Measurements from ENCODE around the gene SOS2. TPM values are rescaled to one million over a fixed set of nuclear protein-coding genes. Genes with fewer than 3 reads are reported as not detected.

The SOS2 gene
- total RNA-seq, 1 experiment from 2014 or later: 11.7 TPM

- Histone ChIP-seq H3K4me3 (replicated peaks in 1 of 2; ENCODE audit: low read depth in 1 of 2, low read length in 2 of 2) (no peak overlapping the region), H3K9ac (ENCODE audit: low read length) (no peak overlapping the region), H4K20me1 (ENCODE audit: insufficient read depth) (no peaks in the 10 kb centered on the region), H3K9me3 (ENCODE audit: control insufficient read depth in 1 of 2, insufficient read depth in 1 of 2, low read depth in 1 of 2, low read length in 2 of 2) (no peaks in the 10 kb centered on the region), H3K36me3 (ENCODE audit: control insufficient read depth in 1 of 2, insufficient read depth in 2 of 2, low read length in 2 of 2) (peaks cover 3 to 4% of the 10 kb centered on the region in 2 experiments; a peak in 2 of 4 replicates), H3K4me1 (ENCODE audit: control insufficient read depth in 1 of 2, insufficient read depth in 2 of 2, low read length in 2 of 2) (no peaks in the 10 kb centered on the region), H2AFZ (ENCODE audit: low read depth, low read length, poor library complexity, severe bottlenecking) (no peak overlapping the region), H3K79me2 (ENCODE audit: insufficient read depth, low read length) (no peaks in the 10 kb centered on the region), H3K4me2 (ENCODE audit: low read length) (no peak overlapping the region), H3K9me2 (ENCODE audit: insufficient read depth) (no peaks in the 10 kb centered on the region), H3K27me3 (ENCODE audit: insufficient read depth, low read length) (no peaks in the 10 kb centered on the region), H3K27ac (ENCODE audit: low read depth, low read length) (no peak overlapping the region)
- intact Hi-C loops (cut with micrococcal nuclease): no loop called here
- ATAC-seq: no peak
- ChIA-PET POLR2A (interaction anchor here (0.7 kb wide), 1 partner anchor 9 kb away, joined by 3 read pairs; no protein-coding TSS in a partner anchor), CTCF (no interaction called here), RAD21 (ENCODE audit: low non-redundant PET in 1 of 2, low total read pairs in 2 of 2, uncharacterized antibody in 2 of 2, unreplicated experiment in 2 of 2) (no interaction called here)
- BruUV-seq (replicated peaks): no TSS peak
- no peak for DNase-seq (ENCODE audit: low read depth, low spot score)
- no peak for TF ChIP-seq ZFX (IDR thresholded peaks at IDR 0.05)
- no peak for TF ChIP-seq EZH2phosphoT487 (IDR thresholded peaks at IDR 0.05; ENCODE audit: borderline replicate concordance)
- no peak for TF ChIP-seq EGR1 (IDR thresholded peaks at IDR 0.05; ENCODE audit: low read depth)
Observed at GRCh38 chr14:50263321-50263720, 31.9 kb upstream of the SOS2 start.

- CTCF ChIA-PET: no interaction called here
- Histone ChIP-seq H3K36me3 (ENCODE audit: control insufficient read depth in 1 of 2, insufficient read depth in 2 of 2, low read length in 2 of 2) (peaks cover 3 to 4% of the 10 kb centered on the region in 2 experiments; a peak in 2 of 4 replicates), H3K9ac (ENCODE audit: low read length) (no peak overlapping the region), H3K79me2 (ENCODE audit: insufficient read depth, low read length) (no peaks in the 10 kb centered on the region), H3K4me3 (replicated peaks in 1 of 2; ENCODE audit: low read depth in 1 of 2, low read length in 2 of 2) (no peak overlapping the region), H3K9me3 (ENCODE audit: control insufficient read depth in 1 of 2, insufficient read depth in 1 of 2, low read depth in 1 of 2, low read length in 2 of 2) (no peaks in the 10 kb centered on the region), H2AFZ (ENCODE audit: low read depth, low read length, poor library complexity, severe bottlenecking) (no peak overlapping the region), H3K27me3 (ENCODE audit: insufficient read depth, low read length) (no peaks in the 10 kb centered on the region), H3K27ac (ENCODE audit: low read depth, low read length) (no peak overlapping the region), H3K4me1 (ENCODE audit: control insufficient read depth in 1 of 2, insufficient read depth in 2 of 2, low read length in 2 of 2) (no peaks in the 10 kb centered on the region), H3K9me2 (ENCODE audit: insufficient read depth) (no peaks in the 10 kb centered on the region), H4K20me1 (ENCODE audit: insufficient read depth) (no peaks in the 10 kb centered on the region), H3K4me2 (ENCODE audit: low read length) (no peak overlapping the region)
- POLR2A ChIA-PET: no interaction called here
- intact Hi-C loops (cut with micrococcal nuclease): no loop called here
- no peak for ATAC-seq
- TF ChIP-seq JUND (IDR thresholded peaks at IDR 0.05) (no peak), ZNF274 (IDR thresholded peaks at IDR 0.05; ENCODE audit: low read depth, low read length) (no peak), TCF7L2 (IDR thresholded peaks at IDR 0.05; ENCODE audit: borderline replicate concordance, extremely low read depth, insufficient read depth, insufficient read length) (no peak), ZFX (IDR thresholded peaks at IDR 0.05) (no peak)
- TF ChIP-seq, protein P1, sequence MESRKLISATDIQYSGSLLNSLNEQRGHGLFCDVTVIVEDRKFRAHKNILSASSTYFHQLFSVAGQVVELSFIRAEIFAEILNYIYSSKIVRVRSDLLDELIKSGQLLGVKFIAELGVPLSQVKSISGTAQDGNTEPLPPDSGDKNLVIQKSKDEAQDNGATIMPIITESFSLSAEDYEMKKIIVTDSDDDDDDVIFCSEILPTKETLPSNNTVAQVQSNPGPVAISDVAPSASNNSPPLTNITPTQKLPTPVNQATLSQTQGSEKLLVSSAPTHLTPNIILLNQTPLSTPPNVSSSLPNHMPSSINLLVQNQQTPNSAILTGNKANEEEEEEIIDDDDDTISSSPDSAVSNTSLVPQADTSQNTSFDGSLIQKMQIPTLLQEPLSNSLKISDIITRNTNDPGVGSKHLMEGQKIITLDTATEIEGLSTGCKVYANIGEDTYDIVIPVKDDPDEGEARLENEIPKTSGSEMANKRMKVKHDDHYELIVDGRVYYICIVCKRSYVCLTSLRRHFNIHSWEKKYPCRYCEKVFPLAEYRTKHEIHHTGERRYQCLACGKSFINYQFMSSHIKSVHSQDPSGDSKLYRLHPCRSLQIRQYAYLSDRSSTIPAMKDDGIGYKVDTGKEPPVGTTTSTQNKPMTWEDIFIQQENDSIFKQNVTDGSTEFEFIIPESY (IDR thresholded peaks at IDR 0.05; ENCODE audit: extremely low read depth, insufficient replicate concordance, low read length): no peak
- TF ChIP-seq, protein P2, sequence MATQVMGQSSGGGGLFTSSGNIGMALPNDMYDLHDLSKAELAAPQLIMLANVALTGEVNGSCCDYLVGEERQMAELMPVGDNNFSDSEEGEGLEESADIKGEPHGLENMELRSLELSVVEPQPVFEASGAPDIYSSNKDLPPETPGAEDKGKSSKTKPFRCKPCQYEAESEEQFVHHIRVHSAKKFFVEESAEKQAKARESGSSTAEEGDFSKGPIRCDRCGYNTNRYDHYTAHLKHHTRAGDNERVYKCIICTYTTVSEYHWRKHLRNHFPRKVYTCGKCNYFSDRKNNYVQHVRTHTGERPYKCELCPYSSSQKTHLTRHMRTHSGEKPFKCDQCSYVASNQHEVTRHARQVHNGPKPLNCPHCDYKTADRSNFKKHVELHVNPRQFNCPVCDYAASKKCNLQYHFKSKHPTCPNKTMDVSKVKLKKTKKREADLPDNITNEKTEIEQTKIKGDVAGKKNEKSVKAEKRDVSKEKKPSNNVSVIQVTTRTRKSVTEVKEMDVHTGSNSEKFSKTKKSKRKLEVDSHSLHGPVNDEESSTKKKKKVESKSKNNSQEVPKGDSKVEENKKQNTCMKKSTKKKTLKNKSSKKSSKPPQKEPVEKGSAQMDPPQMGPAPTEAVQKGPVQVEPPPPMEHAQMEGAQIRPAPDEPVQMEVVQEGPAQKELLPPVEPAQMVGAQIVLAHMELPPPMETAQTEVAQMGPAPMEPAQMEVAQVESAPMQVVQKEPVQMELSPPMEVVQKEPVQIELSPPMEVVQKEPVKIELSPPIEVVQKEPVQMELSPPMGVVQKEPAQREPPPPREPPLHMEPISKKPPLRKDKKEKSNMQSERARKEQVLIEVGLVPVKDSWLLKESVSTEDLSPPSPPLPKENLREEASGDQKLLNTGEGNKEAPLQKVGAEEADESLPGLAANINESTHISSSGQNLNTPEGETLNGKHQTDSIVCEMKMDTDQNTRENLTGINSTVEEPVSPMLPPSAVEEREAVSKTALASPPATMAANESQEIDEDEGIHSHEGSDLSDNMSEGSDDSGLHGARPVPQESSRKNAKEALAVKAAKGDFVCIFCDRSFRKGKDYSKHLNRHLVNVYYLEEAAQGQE (IDR thresholded peaks at IDR 0.05; ENCODE audit: low read depth): no peak
- DNase-seq (ENCODE audit: low read depth, low spot score): no peak
- RAD21 ChIA-PET (ENCODE audit: low non-redundant PET in 1 of 2, low total read pairs in 2 of 2, uncharacterized antibody in 2 of 2, unreplicated experiment in 2 of 2): no interaction called here
- no TSS peak for BruUV-seq (replicated peaks)
Observed at GRCh38 chr14:50262865-50263264, 31.5 kb upstream of the SOS2 start.

Measured in HCT116 (cell line).